Neuron (in vitro differentiated cells): Measurements from ENCODE around the gene SLC25A13.

Experiments
- H2AFZ ChIP-seq: one replicate; pipeline ENCODE4 v1.6.1; 2013; ENCODE audit warnings: low read depth, mild to moderate bottlenecking, inconsistent platforms, low read length, moderate library complexity
- H3K27me3 ChIP-seq: one replicate; pipeline ENCODE4 v1.6.1; 2013; ENCODE audit warnings: low read length; ENCODE audit not compliant: insufficient read depth
- H3K36me3 ChIP-seq: one replicate; pipeline ENCODE4 v1.6.1; 2013; ENCODE audit warnings: low read length; ENCODE audit not compliant: insufficient read depth
- H3K4me1 ChIP-seq: one replicate; pipeline ENCODE4 v1.6.1; 2013; ENCODE audit warnings: low read length; ENCODE audit not compliant: insufficient read depth
- H3K4me3 ChIP-seq: 2 replicates; pipeline ENCODE4 v1.5.1; 2013; ENCODE audit warnings: mild to moderate bottlenecking, low read length, moderate library complexity
- H3K9me3 ChIP-seq: one replicate; pipeline ENCODE4 v1.6.1; 2013; ENCODE audit warnings: low read length

The SLC25A13 gene

GRCh38 chr7:96127746-96128145 is 194.2 kb downstream of the SLC25A13 start:
- Histone ChIP-seq H3K36me3 (peaks cover 4% of the 10 kb centered on the region), H3K27me3 (no peaks in the 10 kb centered on the region), H3K9me3 (no peaks in the 10 kb centered on the region), H2AFZ (no peak overlapping the region), H3K4me3 (no peak overlapping the region), H3K4me1 (peaks cover 33% of the 10 kb centered on the region)

GRCh38 chr7:96126382-96126781 is 195.5 kb downstream of the SLC25A13 start:
- Histone ChIP-seq H2AFZ (no peak overlapping the region), H3K27me3 (no peaks in the 10 kb centered on the region), H3K4me3 (no peak overlapping the region), H3K36me3 (peaks cover 9% of the 10 kb centered on the region), H3K9me3 (no peaks in the 10 kb centered on the region), H3K4me1 (peaks cover 33% of the 10 kb centered on the region)

GRCh38 chr7:96122746-96123145 is 199.2 kb downstream of the SLC25A13 start:
- no peaks in the 10 kb centered on the region for H3K9me3 ChIP-seq
- no peak overlapping the region for H2AFZ ChIP-seq
- H3K36me3 ChIP-seq, result peaks cover 19% of the 10 kb centered on the region
- no peak overlapping the region for H3K4me3 ChIP-seq
- peaks cover 28% of the 10 kb centered on the region for H3K4me1 ChIP-seq
- no peaks in the 10 kb centered on the region for H3K27me3 ChIP-seq

- no peak overlapping the region for H3K4me3 ChIP-seq
Measured at GRCh38 chr7:96121752-96122151, 200.1 kb downstream of the SLC25A13 start.

GRCh38 chr7:96120445-96121225 is 201.3 kb downstream of the SLC25A13 start:
- Histone ChIP-seq H3K4me3 (no peak overlapping the region), H3K36me3 (peaks cover 19% of the 10 kb centered on the region), H3K4me1 (peaks cover 8% of the 10 kb centered on the region), H3K27me3 (no peaks in the 10 kb centered on the region), H3K9me3 (no peaks in the 10 kb centered on the region), H2AFZ (no peak overlapping the region)

More at GRCh38 chr7:96121752-96122151, 200.1 kb downstream of the SLC25A13 start:
- H2AFZ ChIP-seq, result no peak overlapping the region
- H3K36me3 ChIP-seq, result peaks cover 19% of the 10 kb centered on the region
- no peaks in the 10 kb centered on the region for H3K27me3 ChIP-seq
- peaks cover 18% of the 10 kb centered on the region for H3K4me1 ChIP-seq
- no peaks in the 10 kb centered on the region for H3K9me3 ChIP-seq

GRCh38 chr7:96118449-96119001 is 203.4 kb downstream of the SLC25A13 start:
- H2AFZ ChIP-seq, result no peak overlapping the region
- no peaks in the 10 kb centered on the region for H3K9me3 ChIP-seq
- H3K36me3 ChIP-seq, result peaks cover 19% of the 10 kb centered on the region
- no peaks in the 10 kb centered on the region for H3K27me3 ChIP-seq
- H3K4me3 ChIP-seq, result no peak overlapping the region
- H3K4me1 ChIP-seq, result peaks cover 8% of the 10 kb centered on the region

GRCh38 chr7:96116173-96116572 is 205.7 kb downstream of the SLC25A13 start:
- no peak overlapping the region for H3K4me3 ChIP-seq
- peaks cover 12% of the 10 kb centered on the region for H3K36me3 ChIP-seq
- peaks cover 8% of the 10 kb centered on the region for H3K4me1 ChIP-seq
- H3K9me3 ChIP-seq, result no peaks in the 10 kb centered on the region
- H2AFZ ChIP-seq, result no peak overlapping the region
- H3K27me3 ChIP-seq, result no peaks in the 10 kb centered on the region

- Histone ChIP-seq H3K36me3 (no peaks in the 10 kb centered on the region), H2AFZ (no peak overlapping the region), H3K27me3 (no peaks in the 10 kb centered on the region), H3K4me3 (no peak overlapping the region), H3K9me3 (no peaks in the 10 kb centered on the region), H3K4me1 (peaks cover 6% of the 10 kb centered on the region)
Measured at GRCh38 chr7:96114190-96114589, 207.7 kb downstream of the SLC25A13 start.

GRCh38 chr7:96111405-96111804 is 210.5 kb downstream of the SLC25A13 start:
- H3K4me3 ChIP-seq, result no peak overlapping the region
- no peak overlapping the region for H2AFZ ChIP-seq
- no peaks in the 10 kb centered on the region for H3K4me1 ChIP-seq
- no peaks in the 10 kb centered on the region for H3K36me3 ChIP-seq
- no peaks in the 10 kb centered on the region for H3K27me3 ChIP-seq
- H3K9me3 ChIP-seq, result no peaks in the 10 kb centered on the region

- Histone ChIP-seq H3K36me3 (no peaks in the 10 kb centered on the region), H3K9me3 (no peaks in the 10 kb centered on the region), H2AFZ (no peak overlapping the region), H3K4me3 (no peak overlapping the region), H3K4me1 (no peaks in the 10 kb centered on the region), H3K27me3 (no peaks in the 10 kb centered on the region)
Measured at GRCh38 chr7:96104984-96105383, 216.9 kb downstream of the SLC25A13 start.

- no peaks in the 10 kb centered on the region for H3K36me3 ChIP-seq
- H3K27me3 ChIP-seq, result no peaks in the 10 kb centered on the region
- no peak overlapping the region for H2AFZ ChIP-seq
- H3K4me3 ChIP-seq, result no peak overlapping the region
- H3K4me1 ChIP-seq, result no peaks in the 10 kb centered on the region
- no peaks in the 10 kb centered on the region for H3K9me3 ChIP-seq
Measured at GRCh38 chr7:96102096-96102811, 219.6 kb downstream of the SLC25A13 start.

GRCh38 chr7:96100737-96101136 is 221.2 kb downstream of the SLC25A13 start:
- Histone ChIP-seq H3K4me3 (no peak overlapping the region), H3K4me1 (no peaks in the 10 kb centered on the region), H2AFZ (no peak overlapping the region), H3K9me3 (no peaks in the 10 kb centered on the region), H3K36me3 (no peaks in the 10 kb centered on the region), H3K27me3 (no peaks in the 10 kb centered on the region)

GRCh38 chr7:96097835-96098234 is 224.1 kb downstream of the SLC25A13 start:
- H3K4me1 ChIP-seq, result no peaks in the 10 kb centered on the region
- no peak overlapping the region for H3K4me3 ChIP-seq
- no peaks in the 10 kb centered on the region for H3K36me3 ChIP-seq
- H2AFZ ChIP-seq, result no peak overlapping the region
- H3K9me3 ChIP-seq, result no peaks in the 10 kb centered on the region
- peaks cover 18% of the 10 kb centered on the region for H3K27me3 ChIP-seq
